HepG2 (cell line): ENCODE measurements around the gene HSPB9. TPM values are rescaled to one million over a fixed set of nuclear protein-coding genes. Genes with fewer than 3 reads are reported as not detected.

Source experiments
- GPN1 ChIP-seq: sonication (generic); formaldehyde crosslinking; IDR thresholded peaks from 2 replicates; pipeline ENCODE4 v1.5.1; 2020; ENCODE audit warnings: missing genetic modification reagents, borderline replicate concordance
- JDP2 ChIP-seq: sonication (generic); formaldehyde crosslinking; IDR thresholded peaks from 2 replicates; pipeline ENCODE4 v1.8.1; 2022; ENCODE audit warnings: missing genetic modification reagents, borderline replicate concordance
- NFKB2 ChIP-seq: sonication (generic); formaldehyde crosslinking; IDR thresholded peaks from 2 replicates; pipeline ENCODE4 v1.4.0; 2020; ENCODE audit warnings: missing genetic modification reagents, borderline replicate concordance
- POGZ ChIP-seq: sonication (generic); formaldehyde crosslinking; IDR thresholded peaks from 2 replicates; pipeline ENCODE4 v1.4.0; 2020; ENCODE audit warnings: mild to moderate bottlenecking, missing genetic modification reagents
- POLR2AphosphoS5 ChIP-seq: IDR thresholded peaks from 2 replicates; pipeline ENCODE4 v1.6.1; 2012; ENCODE audit warnings: low read depth, low read length
- RELA ChIP-seq: sonication (generic); formaldehyde crosslinking; IDR thresholded peaks from 2 replicates; pipeline ENCODE4 v1.4.0; 2020; ENCODE audit warnings: missing genetic modification reagents
- RERE ChIP-seq: IDR thresholded peaks from 2 replicates; pipeline ENCODE4 v1.6.1; 2016; ENCODE audit warnings: low read depth, missing genetic modification reagents, missing compliant biosample characterization
- RFX5 ChIP-seq: IDR thresholded peaks from 2 replicates; pipeline ENCODE4 v1.6.1; 2011; ENCODE audit warnings: low read depth, low read length, improper control_type of control experiment
- RFXAP ChIP-seq: sonication (generic); formaldehyde crosslinking; IDR thresholded peaks from 2 replicates; pipeline ENCODE4 v1.4.0; 2020; ENCODE audit warnings: missing genetic modification reagents, borderline replicate concordance
- TBP ChIP-seq: sonication (generic); formaldehyde crosslinking; IDR thresholded peaks from 2 replicates; pipeline ENCODE4 v1.5.0; 2020; ENCODE audit warnings: missing genetic modification reagents
- TCF12 ChIP-seq, 2 experiments: fragments of 450-650 bp in 1 of 2; sonication (generic) in 1 of 2; formaldehyde crosslinking in 1 of 2; IDR thresholded peaks; 2 replicates each; pipeline versions ENCODE4 v1.6.1 to v1.8.0; 2017 to 2022; ENCODE audit warnings: antibody characterized with exemption in 1 of 2, mild to moderate bottlenecking in 1 of 2, missing genetic modification reagents in 1 of 2, moderate library complexity in 1 of 2
- ZFP90 ChIP-seq: sonication (generic); formaldehyde crosslinking; IDR thresholded peaks from 2 replicates; pipeline ENCODE4 v1.8.0; 2022; ENCODE audit warnings: missing genetic modification reagents, mild to moderate bottlenecking, inconsistent platforms, borderline replicate concordance
- ZNF235 ChIP-seq: sonication (generic); formaldehyde crosslinking; IDR thresholded peaks from 2 replicates; pipeline ENCODE4 v1.8.1; 2023; ENCODE audit warnings: mild to moderate bottlenecking, missing genetic modification reagents, borderline replicate concordance
- ZNF891 ChIP-seq: sonication (generic); formaldehyde crosslinking; IDR thresholded peaks from 2 replicates; pipeline ENCODE4 v1.5.0; 2020; ENCODE audit warnings: mild to moderate bottlenecking, missing genetic modification reagents
- polyA plus RNA-seq, 8 experiments: library from polyadenylated mRNA; depleted of rRNA in 3 of 8; stranded (reverse) in 7 of 8; unstranded in 1 of 8; fragments of >200 nt; fragmentation: Illumina TruSeq in 4 of 8; extraction: Trizol in 4 of 8; gene quantifications; 2 replicates each; pipeline versions ENCODE4 v1.2.1 to v1.2.3, GENCODE V29; 2011 to 2016; ENCODE audit warnings: low read depth in 4 of 8, missing spikeins in 1 of 8, mixed read lengths in 1 of 8; ENCODE audit not compliant: insufficient read depth in 1 of 8
- total RNA-seq, 5 experiments: library from RNA; depleted of rRNA; stranded (reverse); fragments of >200 nt; fragmentation: Illumina TruSeq; extraction: Trizol; gene quantifications; 2 replicates each; pipeline ENCODE4 v1.2.3, GENCODE V29; 2016; ENCODE audit warnings: low read depth in 1 of 5
- TF ChIP-seq, protein P1 (sequence below): sonication (generic); formaldehyde crosslinking; IDR thresholded peaks from 2 replicates; pipeline ENCODE4 v1.8.0; 2022; ENCODE audit warnings: missing genetic modification reagents, low read depth, mild to moderate bottlenecking, borderline replicate concordance
- TF ChIP-seq, protein P2 (sequence below): sonication (generic); formaldehyde crosslinking; IDR thresholded peaks from 2 replicates; pipeline ENCODE4 v1.8.0; 2022; ENCODE audit warnings: missing genetic modification reagents, mild to moderate bottlenecking, borderline replicate concordance
- TF ChIP-seq, protein P3 (sequence below): sonication (generic); formaldehyde crosslinking; IDR thresholded peaks from 2 replicates; pipeline ENCODE4 v1.4.0; 2020; ENCODE audit warnings: missing genetic modification reagents
- TF ChIP-seq, protein P4 (sequence below): sonication (generic); formaldehyde crosslinking; conservative IDR thresholded peaks from 2 replicates; pipeline ENCODE4 v1.5.0; 2020; ENCODE audit warnings: missing genetic modification reagents

HSPB9 gene
- total and polyA plus RNA-seq, 2 of the 13 experiments (the other 11 are each of a cell fraction or from before 2014, with no cell fraction given), result 0.05 to 0.24 TPM

DNA sequence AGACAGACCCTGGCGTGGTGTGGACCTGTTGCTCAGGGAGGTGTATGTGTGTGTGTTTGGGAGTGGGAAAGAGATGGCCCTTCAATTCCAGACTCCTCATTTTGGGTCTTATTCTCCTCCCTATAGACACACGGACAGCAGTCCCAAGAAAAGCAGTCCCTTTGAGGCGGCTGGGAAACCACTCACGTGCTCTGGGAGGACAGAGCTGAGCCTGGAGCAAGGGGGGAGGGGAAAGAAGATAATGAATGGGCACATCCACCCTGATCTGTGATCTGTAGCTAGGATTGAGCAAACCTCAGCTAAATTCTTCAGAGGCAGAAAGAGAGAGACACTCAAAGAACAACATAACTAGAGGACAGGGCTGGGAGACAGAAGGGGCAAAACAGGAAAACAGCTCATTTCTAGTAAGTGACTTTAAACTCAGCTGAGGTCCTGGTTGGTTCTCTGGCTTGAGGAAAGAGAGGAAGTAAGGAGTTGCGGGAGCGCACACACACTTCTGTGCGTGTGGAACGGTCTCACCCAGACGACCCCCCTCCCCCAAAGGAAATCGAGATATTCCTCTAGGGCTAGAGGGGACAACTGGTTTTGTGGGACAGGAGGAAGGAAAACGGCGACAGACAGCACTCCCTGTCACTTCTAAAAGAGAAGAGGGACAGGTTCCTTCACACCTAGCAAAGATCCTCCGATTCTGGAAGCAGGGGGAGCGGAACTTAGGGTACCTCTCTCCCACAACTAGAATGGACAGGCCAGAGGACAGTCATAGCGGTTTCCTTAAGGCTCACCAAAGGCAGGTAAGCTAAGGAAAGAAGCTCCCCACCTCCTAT lies 31.5 kb downstream of the HSPB9 start (continued):
- TF ChIP-seq RERE (no peak), RFX5 (no peak), GPN1 (no peak), TBP (CRISPR knock-in tag) (no peak), NFKB2 (CRISPR knock-in tag) (no peak), POLR2AphosphoS5 (no peak), ZNF235 (CRISPR knock-in tag) (peak; percentile 67; the same call in 1 of the 2 replicates), TCF12 (IDR thresholded peaks at IDR 0.05) (no peak), TCF12 (CRISPR knock-in tag; IDR thresholded peaks at IDR 0.05) (no peak), ZFP90 (CRISPR knock-in tag) (no peak), POGZ (CRISPR knock-in tag) (no peak), ZNF891 (CRISPR knock-in tag) (no peak), RFXAP (no peak), JDP2 (CRISPR knock-in tag) (no peak), RELA (no peak)
- TF ChIP-seq, protein P1, sequence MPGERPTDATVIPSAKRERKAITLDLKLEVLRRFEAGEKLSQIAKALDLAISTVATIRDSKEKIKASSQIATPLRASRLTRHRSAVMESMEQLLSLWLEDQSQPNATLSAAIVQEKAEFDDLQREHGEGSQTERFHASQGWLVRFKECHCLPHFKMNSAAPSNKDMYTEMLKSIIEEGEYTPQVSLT, result no peak
- TF ChIP-seq, protein P2, sequence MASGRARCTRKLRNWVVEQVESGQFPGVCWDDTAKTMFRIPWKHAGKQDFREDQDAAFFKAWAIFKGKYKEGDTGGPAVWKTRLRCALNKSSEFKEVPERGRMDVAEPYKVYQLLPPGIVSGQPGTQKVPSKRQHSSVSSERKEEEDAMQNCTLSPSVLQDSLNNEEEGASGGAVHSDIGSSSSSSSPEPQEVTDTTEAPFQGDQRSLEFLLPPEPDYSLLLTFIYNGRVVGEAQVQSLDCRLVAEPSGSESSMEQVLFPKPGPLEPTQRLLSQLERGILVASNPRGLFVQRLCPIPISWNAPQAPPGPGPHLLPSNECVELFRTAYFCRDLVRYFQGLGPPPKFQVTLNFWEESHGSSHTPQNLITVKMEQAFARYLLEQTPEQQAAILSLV (CRISPR knock-in tag), result no peak
- TF ChIP-seq, protein P3, sequence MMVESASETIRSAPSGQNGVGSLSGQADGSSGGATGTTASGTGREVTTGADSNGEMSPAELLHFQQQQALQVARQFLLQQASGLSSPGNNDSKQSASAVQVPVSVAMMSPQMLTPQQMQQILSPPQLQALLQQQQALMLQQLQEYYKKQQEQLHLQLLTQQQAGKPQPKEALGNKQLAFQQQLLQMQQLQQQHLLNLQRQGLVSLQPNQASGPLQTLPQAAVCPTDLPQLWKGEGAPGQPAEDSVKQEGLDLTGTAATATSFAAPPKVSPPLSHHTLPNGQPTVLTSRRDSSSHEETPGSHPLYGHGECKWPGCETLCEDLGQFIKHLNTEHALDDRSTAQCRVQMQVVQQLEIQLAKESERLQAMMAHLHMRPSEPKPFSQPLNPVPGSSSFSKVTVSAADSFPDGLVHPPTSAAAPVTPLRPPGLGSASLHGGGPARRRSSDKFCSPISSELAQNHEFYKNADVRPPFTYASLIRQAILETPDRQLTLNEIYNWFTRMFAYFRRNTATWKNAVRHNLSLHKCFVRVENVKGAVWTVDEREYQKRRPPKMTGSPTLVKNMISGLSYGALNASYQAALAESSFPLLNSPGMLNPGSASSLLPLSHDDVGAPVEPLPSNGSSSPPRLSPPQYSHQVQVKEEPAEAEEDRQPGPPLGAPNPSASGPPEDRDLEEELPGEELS, result 0 out of 2 replicates have a peak, but pooled peaks have one; percentile 14
- TF ChIP-seq, protein P4, sequence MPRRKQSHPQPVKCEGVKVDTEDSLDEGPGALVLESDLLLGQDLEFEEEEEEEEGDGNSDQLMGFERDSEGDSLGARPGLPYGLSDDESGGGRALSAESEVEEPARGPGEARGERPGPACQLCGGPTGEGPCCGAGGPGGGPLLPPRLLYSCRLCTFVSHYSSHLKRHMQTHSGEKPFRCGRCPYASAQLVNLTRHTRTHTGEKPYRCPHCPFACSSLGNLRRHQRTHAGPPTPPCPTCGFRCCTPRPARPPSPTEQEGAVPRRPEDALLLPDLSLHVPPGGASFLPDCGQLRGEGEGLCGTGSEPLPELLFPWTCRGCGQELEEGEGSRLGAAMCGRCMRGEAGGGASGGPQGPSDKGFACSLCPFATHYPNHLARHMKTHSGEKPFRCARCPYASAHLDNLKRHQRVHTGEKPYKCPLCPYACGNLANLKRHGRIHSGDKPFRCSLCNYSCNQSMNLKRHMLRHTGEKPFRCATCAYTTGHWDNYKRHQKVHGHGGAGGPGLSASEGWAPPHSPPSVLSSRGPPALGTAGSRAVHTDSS (CRISPR knock-in tag), result 0 out of 2 replicates have a peak, but pooled peaks have one; percentile 17
